Heart left ventricle (tissue), 13 donors: ENCODE measurements around the gene PDCD1LG2.

Experiments used
- CTCF ChIP-seq, 12 donors: fragments of 200-600 bp; sonication (generic) in 4 of 12; IDR thresholded peaks; one replicate each; pipeline versions ENCODE4 v1.5.0 to v1.8.0; 2018 to 2022; ENCODE audit warnings: antibody characterized with exemption in 12 of 12, mild to moderate bottlenecking in 5 of 12
- POLR2A ChIP-seq, 2 donors: fragments of 450-650 bp; IDR thresholded peaks; one replicate each; pipeline ENCODE4 v1.6.1; 2017; ENCODE audit warnings: antibody characterized with exemption in 2 of 2, mild to moderate bottlenecking in 2 of 2, moderate library complexity in 2 of 2
- donor health status: ischemic (EF 13 %, LVEDD 7.1; RV severe dilation, severe dysfunction).
- donor health status: DM: no; HTN: yes; CAD: no.
- donor health status: DM: no; HTN: no; CAD: no.
- donor health status: ischemic (EF 25% LVEDD 6.9; RV normal size, moderate dysfunction).
- donor health status: ischemic (EF 25% LVEDD 5.7; RV mildly dilated, moderate dysfunction).
- donor health status: ischemic (EF 35%, LVEDD 5.7; RV mildly dilated, moderate dysfunction).
- donor health status: nonischemic (EF 11% LVEDD 7.7; RV severe dilation, severe dysfunction).
- donor health status: DM: yes; HTN: yes; CAD: no.
- donor health status: PGD.
- donor health status: ischemic (EF 29% LVEDD 5.4; RV normal size, mild dysfunction).
- donor health status: nonischemic (EF 23%, LVEDD 6.1; RV moderate dilation, normal function).

DNA sequence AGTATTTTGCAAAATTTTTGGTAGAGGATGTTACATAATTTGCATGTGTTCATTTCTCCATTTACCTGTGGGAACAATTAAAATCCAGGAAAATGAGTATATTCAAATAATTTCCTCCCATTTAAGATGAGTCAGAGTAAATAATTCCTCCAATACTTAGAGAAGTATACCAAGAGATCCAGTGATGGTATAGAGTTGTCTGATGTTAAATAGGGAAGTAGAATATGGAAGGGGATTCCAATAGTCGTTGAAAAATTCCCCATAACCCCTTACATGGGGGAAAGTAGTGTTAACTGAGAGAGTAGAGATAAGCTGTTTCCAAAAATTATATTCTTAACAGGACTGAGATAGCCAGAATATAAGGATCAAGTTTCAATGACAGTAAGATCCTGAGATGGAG lies 44.3 kb upstream of the PDCD1LG2 start:
- TF ChIP-seq CTCF (IDR thresholded peaks at IDR 0.05) = no peak
- TF ChIP-seq POLR2A (IDR thresholded peaks at IDR 0.05) = no peak
